Fibroblast of mammary gland (primary cell): ENCODE data around the gene BSPRY.

Experiments used
- DNase-seq: peaks from one replicate; pipeline ENCODE4 v3.0.0-alpha.2; 2010; ENCODE audit warnings: low read depth
- H3K4me3 ChIP-seq: 2 replicates; pipeline ENCODE4 v1.5.1; 2011; ENCODE audit warnings: low read depth, mild to moderate bottlenecking, low read length, moderate library complexity; ENCODE audit not compliant: control insufficient read depth
- TF ChIP-seq, protein P1 (sequence below): conservative IDR thresholded peaks from 2 replicates; pipeline ENCODE4 v1.5.1; 2011; ENCODE audit warnings: low read depth, low read length, inconsistent platforms; ENCODE audit not compliant: control insufficient read depth, insufficient read depth

Gene BSPRY

DNA sequence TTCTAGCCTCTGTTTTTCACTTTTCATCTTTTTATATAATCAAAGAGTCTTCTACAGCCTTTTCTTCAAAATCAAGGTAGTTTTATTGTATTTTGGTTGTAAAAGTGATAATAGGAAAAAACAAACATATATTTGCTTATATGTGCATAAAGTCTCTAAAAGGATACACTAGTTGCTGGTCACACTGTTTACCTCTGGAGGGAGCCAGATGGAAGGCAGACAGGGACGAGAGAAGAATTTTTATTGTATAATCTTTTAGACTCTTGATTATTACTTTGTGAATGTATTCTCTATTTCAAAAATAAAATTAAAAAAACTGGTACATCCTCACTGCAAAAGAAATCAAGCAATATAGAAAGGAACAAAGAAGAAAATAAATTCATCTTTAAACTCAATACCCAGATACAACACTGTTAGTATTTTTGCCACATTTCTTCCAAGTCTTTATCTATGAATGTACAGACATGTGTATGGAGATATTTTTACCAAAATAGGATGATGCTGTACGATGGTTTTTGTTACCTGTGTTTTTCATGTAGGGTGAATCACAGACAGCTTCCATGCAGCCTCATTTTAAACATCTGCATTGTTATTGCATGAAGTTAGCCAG lies 40.0 kb upstream of the BSPRY start:
- TF ChIP-seq, protein P1, sequence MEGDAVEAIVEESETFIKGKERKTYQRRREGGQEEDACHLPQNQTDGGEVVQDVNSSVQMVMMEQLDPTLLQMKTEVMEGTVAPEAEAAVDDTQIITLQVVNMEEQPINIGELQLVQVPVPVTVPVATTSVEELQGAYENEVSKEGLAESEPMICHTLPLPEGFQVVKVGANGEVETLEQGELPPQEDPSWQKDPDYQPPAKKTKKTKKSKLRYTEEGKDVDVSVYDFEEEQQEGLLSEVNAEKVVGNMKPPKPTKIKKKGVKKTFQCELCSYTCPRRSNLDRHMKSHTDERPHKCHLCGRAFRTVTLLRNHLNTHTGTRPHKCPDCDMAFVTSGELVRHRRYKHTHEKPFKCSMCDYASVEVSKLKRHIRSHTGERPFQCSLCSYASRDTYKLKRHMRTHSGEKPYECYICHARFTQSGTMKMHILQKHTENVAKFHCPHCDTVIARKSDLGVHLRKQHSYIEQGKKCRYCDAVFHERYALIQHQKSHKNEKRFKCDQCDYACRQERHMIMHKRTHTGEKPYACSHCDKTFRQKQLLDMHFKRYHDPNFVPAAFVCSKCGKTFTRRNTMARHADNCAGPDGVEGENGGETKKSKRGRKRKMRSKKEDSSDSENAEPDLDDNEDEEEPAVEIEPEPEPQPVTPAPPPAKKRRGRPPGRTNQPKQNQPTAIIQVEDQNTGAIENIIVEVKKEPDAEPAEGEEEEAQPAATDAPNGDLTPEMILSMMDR = peak; percentile 90
- peak; percentile 57 for DNase-seq
- H3K4me3 ChIP-seq = no peak overlapping the region

DNA sequence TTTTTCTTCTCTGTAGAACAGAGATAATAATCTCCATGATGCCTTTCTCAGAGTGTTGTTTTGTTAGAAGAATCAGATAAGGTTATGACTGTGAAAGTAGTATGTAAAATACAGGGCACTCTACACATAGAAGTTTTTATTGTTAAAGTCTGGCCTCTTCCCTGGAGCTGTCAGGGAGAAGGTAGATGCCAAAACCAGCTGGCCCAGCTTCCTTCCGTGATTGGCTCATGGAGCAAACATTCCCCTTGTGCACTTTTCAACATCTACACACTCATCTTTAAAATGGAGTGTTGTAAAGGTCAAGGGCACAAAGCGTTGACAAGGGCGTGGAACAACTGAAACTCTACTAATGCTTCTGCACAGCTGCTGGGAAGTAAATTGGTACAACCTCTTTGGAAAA lies 38.8 kb upstream of the BSPRY start:
- H3K4me3 ChIP-seq = no peak overlapping the region
- TF ChIP-seq, protein P1 = no peak
- no peak for DNase-seq

DNA sequence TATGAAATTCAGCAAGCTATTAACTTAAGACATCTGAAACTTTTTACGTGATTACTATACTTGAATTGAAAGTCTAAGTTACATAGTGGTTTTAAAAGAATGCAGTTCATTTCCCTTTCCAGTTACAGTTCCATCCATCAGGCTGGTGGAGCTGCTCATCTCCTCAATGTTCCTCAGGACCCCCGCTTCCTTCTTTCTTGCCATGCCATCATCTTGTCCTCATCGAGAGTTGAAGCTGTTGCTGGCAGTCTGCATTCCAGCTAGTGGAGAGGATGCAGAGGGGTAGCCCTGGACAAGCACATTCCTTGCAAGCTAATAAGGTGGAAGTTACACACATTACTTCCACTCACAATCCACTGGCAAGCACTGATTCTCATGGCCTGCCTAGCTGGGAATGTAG lies 37.4 kb upstream of the BSPRY start:
- no peak overlapping the region for H3K4me3 ChIP-seq
- TF ChIP-seq, protein P1 = no peak
- no peak for DNase-seq

DNA sequence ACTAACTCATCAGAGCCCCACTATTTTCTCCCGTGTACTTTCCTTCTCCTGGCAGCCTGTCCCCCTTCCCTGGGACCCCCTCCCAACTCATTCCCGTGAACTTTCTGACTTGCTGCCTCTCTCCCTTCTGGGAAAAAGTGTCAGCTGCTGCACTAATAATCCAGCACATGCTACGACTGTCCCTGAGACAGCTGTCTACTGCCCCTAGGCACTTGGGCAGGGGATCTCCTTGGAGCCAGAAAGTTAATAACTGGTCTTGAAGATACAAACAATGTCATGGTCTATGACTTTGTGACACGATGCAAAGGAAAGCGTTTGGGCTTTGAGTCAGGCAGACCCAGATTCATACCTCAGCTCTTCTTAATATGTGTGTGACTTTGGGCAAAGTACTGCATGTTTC lies 36.1 kb upstream of the BSPRY start:
- no peak overlapping the region for H3K4me3 ChIP-seq
- no peak for DNase-seq
- TF ChIP-seq, protein P1 = no peak

DNA sequence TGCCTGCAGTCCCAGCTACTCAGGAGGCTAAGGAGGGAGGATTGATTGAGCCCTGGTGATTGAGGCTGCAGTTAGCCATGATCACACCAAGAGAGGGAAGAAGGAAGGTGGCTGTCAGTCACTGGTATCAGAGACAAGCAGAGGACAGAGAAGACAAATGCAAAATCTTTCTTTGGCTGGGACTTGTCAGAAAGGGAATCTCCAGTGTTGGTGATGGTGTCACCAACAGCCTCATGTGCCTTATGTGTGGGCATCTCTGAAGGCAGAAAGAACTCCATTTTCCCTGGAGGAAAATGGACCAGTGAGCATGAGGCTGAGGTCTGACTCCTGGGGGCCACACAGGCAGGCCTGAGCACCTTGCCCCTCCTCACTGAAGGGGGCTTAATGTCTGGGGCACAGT lies 34.1 kb upstream of the BSPRY start:
- DNase-seq = no peak
- H3K4me3 ChIP-seq = no peak overlapping the region
- TF ChIP-seq, protein P1 = no peak

DNA sequence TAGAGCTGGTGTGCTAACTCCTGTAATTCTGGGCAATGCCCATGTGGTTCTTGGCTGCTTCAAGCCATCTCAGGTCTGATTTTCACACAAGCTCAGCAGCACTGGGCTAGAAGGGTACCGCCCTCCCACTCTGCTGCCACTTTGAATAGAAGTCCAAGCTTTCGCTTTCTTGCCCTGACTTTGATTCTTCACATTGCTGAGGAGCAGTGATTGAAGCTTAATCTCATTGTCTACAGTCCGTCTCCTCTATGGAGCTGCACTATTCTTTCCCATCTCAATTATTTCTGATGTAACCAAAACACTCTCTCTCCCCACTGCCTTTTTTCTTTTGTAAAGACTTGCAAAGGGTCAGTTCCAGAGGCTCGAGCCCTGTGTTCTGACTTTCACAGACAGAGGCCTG lies 33.3 kb upstream of the BSPRY start:
- TF ChIP-seq, protein P1 = no peak
- no peak for DNase-seq
- H3K4me3 ChIP-seq = no peak overlapping the region

DNA sequence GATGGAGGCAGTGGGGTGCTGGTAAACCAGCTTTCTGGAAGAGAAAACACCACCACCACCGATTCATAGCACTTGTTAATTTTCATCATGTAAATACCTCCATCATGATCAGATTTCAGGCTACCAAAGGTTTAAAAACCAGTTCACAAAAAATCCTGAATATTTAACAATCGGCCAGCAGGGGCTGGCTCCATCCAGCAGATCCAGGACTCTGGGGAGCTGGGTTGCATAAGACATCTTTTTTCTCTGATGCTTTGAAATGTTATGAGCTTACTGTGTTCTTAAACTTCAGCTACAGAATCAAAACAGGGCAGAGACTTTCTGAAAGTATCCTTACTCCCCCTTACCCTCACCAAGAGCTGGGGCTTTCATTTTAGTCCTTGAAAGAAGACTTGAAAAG lies 31.6 kb upstream of the BSPRY start:
- TF ChIP-seq, protein P1 = peak; percentile 36
- peak; percentile 40 for DNase-seq

More for the DNA sequence above, 31.6 kb upstream of the BSPRY start:
- no peak overlapping the region for H3K4me3 ChIP-seq
